Colonic mucosa (tissue), 4 donors: ENCODE measurements around the gene UBL3. TPM values are rescaled to one million over a fixed set of nuclear protein-coding genes. Genes with fewer than 3 reads are reported as not detected.

Source experiments
- DNase-seq: peaks from one replicate; pipeline ENCODE4 v3.0.0-alpha.2; 2020
- H3K27ac ChIP-seq: fragments of 200-600 bp; one replicate; pipeline ENCODE4 v1.8.0; 2021
- H3K27me3 ChIP-seq: fragments of 200-600 bp; one replicate; pipeline ENCODE4 v1.8.0; 2021
- H3K36me3 ChIP-seq: fragments of 200-600 bp; one replicate; pipeline ENCODE4 v1.8.0; 2021
- H3K4me1 ChIP-seq: fragments of 200-600 bp; one replicate; pipeline ENCODE4 v1.8.0; 2021; ENCODE audit warnings: mild to moderate bottlenecking
- H3K4me3 ChIP-seq: fragments of 200-600 bp; one replicate; pipeline ENCODE4 v1.8.0; 2021
- H3K9ac ChIP-seq, 2 donors: one replicate each; pipeline ENCODE4 v1.7.0; 2013; ENCODE audit warnings: control low read depth in 2 of 2, low read depth in 2 of 2, low read length in 2 of 2
- H3K9me3 ChIP-seq: fragments of 200-600 bp; one replicate; pipeline ENCODE4 v1.8.0; 2021
- intact Hi-C: fragments of 100-400 bp; cut with DNase I; formaldehyde crosslinking; loops from one replicate; pipeline ENCODE4 v1.14.1; 2022
- total RNA-seq, 2 donors: library from RNA; stranded (reverse); fragmentation: NEBNext Ultra II Directional in 1 of 2; extraction: Animal tissue kit (Norgen Biotek cat#: 25700) in 1 of 2; gene quantifications; one replicate each; pipeline ENCODE4 v1.2.1, GENCODE V29; 2021
- TF ChIP-seq, protein P1 (sequence below): fragments of 200-600 bp; IDR thresholded peaks from one replicate; pipeline ENCODE4 v1.8.0; 2022; ENCODE audit warnings: antibody characterized with exemption, mild to moderate bottlenecking
- donor health status: healthy.
- donor health status: DM: no; HTN: no; CAD: no.
- donor health status: DM: no; HTN: no; CAD: no.

UBL3 gene
- total RNA-seq, 2 donors from 2014 or later: 30.0 to 50.3 TPM

DNA sequence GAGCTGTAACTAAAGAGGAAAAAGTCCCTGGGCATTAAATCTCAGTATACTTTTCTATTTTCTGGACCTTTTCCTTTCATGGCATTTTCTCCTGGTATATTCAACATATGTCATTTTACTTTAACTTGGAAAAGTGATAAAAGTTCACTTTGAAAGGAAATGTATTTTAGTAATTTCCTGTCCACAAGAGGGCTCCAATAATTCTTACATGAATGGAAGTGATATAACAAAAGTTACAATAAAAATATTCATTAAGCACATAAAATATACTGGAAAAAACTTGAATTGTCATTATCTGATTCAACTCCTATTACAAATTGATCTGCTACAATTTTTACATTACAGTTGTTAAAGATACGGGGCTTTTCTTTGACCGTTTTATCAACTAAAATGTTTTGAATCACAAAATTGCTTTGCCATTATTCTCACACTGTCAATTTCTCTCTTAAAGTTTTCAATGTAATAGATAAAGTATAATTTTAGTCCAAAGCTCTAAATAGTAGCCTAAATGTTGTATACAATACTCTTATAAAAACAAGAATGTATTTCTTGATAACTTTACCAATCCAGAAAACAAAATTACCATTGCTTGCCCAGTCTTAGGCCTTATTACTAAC is 4.9 kb downstream of the UBL3 start:
- intact Hi-C loops: loop anchor here (5.0 kb wide), 2 partner anchors 73 to 267 kb away; no protein-coding TSS in a partner anchor
- no peak overlapping the region for H3K4me3 ChIP-seq
- H3K27ac ChIP-seq: no peak overlapping the region
- no peaks in the 10 kb centered on the region for H3K9me3 ChIP-seq
- no peaks in the 10 kb centered on the region for H3K27me3 ChIP-seq
- H3K4me1 ChIP-seq: peaks cover 5% of the 10 kb centered on the region
- TF ChIP-seq, protein P1, sequence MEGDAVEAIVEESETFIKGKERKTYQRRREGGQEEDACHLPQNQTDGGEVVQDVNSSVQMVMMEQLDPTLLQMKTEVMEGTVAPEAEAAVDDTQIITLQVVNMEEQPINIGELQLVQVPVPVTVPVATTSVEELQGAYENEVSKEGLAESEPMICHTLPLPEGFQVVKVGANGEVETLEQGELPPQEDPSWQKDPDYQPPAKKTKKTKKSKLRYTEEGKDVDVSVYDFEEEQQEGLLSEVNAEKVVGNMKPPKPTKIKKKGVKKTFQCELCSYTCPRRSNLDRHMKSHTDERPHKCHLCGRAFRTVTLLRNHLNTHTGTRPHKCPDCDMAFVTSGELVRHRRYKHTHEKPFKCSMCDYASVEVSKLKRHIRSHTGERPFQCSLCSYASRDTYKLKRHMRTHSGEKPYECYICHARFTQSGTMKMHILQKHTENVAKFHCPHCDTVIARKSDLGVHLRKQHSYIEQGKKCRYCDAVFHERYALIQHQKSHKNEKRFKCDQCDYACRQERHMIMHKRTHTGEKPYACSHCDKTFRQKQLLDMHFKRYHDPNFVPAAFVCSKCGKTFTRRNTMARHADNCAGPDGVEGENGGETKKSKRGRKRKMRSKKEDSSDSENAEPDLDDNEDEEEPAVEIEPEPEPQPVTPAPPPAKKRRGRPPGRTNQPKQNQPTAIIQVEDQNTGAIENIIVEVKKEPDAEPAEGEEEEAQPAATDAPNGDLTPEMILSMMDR: peak; percentile 40
- DNase-seq: no peak
- H3K36me3 ChIP-seq: no peaks in the 10 kb centered on the region
- H3K9ac ChIP-seq: no peak overlapping the region

DNA sequence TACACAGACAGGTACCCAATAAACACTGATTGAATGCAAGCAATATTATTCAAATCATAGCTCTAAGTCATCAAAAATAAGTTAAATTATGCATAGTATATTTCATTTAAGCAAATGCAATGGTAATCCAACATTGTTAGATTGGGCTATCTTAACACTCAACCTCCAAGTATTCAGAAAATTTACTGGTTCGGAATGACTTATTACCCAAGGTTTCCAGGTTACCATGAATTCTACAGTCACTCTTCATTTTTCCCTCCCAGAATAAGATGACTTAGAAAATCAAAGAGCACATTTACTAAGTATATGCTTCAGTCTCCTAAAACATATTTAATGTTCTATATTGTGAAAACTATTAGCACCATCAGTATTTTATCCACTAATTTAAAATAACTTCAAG is 6.0 kb downstream of the UBL3 start:
- no peak overlapping the region for H3K9ac ChIP-seq
- H3K4me1 ChIP-seq: peaks cover 5% of the 10 kb centered on the region
- no peaks in the 10 kb centered on the region for H3K9me3 ChIP-seq
- H3K27ac ChIP-seq: no peak overlapping the region
- H3K4me3 ChIP-seq: no peak overlapping the region
- intact Hi-C loops: no loop called here
- TF ChIP-seq, protein P1: no peak
- H3K27me3 ChIP-seq: no peaks in the 10 kb centered on the region
- no peaks in the 10 kb centered on the region for H3K36me3 ChIP-seq
- DNase-seq: no peak

DNA sequence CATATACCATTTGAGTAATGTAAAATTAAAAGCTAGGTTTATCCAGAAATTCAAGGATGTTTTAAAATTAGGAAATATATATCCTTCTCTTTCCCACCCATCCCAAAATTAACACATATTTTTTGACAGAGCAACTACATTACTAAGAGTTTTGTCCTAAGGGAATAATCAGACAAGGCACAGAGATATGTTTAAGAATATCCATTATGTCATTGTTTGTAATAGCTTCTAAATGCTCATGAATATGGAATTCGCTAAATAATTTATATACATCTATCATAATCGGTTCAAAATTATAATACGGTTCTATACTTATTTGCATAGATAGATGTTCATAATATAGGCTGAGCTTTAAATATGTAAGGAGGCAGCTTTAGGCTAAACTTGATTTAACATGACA is 9.8 kb downstream of the UBL3 start:
- H3K9ac ChIP-seq: no peak overlapping the region
- intact Hi-C loops: no loop called here
- H3K4me1 ChIP-seq: no peaks in the 10 kb centered on the region
- TF ChIP-seq, protein P1: no peak
- DNase-seq: no peak
- H3K4me3 ChIP-seq: no peak overlapping the region
- H3K36me3 ChIP-seq: no peaks in the 10 kb centered on the region
- no peaks in the 10 kb centered on the region for H3K27me3 ChIP-seq
- no peak overlapping the region for H3K27ac ChIP-seq
- H3K9me3 ChIP-seq: no peaks in the 10 kb centered on the region

DNA sequence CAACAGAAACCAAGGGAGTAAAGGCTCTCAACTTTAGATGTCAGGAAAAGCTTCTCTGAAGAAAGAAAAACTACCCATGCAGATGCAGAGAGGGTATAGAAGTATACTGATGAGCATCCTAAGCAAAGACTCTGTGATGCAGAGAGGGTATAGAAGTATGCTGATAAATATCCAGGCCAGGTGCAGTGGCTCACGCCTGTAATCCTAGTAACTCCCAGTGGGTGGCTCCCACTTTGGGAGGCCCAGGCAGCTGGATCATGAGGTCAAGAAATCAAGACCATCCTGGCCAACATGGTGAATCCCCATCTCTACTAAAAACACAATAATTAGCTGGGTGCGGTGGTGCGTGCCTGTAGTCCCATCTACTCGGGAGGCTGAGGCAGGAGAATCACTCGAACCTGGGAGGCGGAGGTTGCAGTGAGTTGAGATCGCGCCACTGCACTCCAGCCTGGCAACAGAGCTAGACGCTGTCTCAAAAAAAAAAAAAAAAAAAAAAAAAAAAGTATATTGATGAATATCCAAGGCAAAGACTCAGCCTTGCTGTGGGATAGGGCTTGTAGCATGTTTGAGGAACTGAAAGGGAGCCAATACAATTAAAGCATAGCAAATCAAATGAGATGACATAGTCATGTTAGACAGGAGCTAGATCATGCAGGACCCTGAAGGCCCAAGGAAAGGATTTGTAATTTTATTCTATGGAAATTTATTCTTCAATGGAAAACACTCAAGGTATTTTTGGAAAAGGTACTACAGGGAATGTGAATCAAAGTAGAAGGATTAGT is 14.9 kb downstream of the UBL3 start:
- intact Hi-C loops: no loop called here
- H3K4me1 ChIP-seq: no peaks in the 10 kb centered on the region

DNA sequence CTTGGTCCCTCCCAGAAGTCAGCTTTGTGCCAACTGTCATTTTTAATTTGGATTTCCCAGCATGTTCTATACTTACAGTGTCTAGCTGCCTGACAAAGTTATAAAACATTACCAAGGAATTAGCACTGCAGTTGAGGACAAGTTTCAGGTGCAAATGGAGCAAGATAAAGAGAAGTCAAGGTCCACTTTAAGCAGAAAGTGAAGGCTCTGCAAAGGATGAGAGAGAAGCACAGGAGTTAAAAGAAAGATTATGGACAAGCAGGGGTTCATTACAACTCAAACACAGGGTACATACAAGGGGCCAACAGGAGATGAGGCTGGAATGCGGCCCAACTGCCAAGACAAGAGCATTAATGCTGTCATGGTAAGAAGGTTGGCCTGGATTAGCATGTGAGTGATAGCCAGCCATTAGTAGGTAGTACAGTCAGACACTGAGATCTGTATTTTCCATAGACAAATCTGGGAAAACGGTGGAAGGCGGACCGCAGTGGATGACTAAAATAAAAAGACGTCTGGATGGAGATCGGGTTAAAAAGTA is 17.6 kb downstream of the UBL3 start:
- Histone ChIP-seq H3K36me3 (no peaks in the 10 kb centered on the region), H3K27ac (no peak overlapping the region), H3K9ac (peak overlapping the region in 1 of 2 donors; percentile 24), H3K4me3 (no peak overlapping the region), H3K27me3 (no peaks in the 10 kb centered on the region), H3K9me3 (no peaks in the 10 kb centered on the region), H3K4me1 (no peaks in the 10 kb centered on the region)
- no peak for DNase-seq
- intact Hi-C loops: no loop called here
- TF ChIP-seq, protein P1: no peak

More for the DNA sequence above, 14.9 kb downstream of the UBL3 start:
- no peak overlapping the region for H3K4me3 ChIP-seq
- H3K9me3 ChIP-seq: no peaks in the 10 kb centered on the region
- TF ChIP-seq, protein P1: no peak
- no peaks in the 10 kb centered on the region for H3K36me3 ChIP-seq
- no peak for DNase-seq
- H3K9ac ChIP-seq: no peak overlapping the region
- H3K27ac ChIP-seq: no peak overlapping the region
- H3K27me3 ChIP-seq: no peaks in the 10 kb centered on the region
